NOMO-1 (cell line): ENCODE measurements around the gene PPFIBP1.
"Not testable (repeated sequence)": the region's sequence is repeated elsewhere in the genome, so short reads cannot be mapped to it uniquely, and the experiment has no call there.

Experiments
- DNase-seq, 2 experiments: peaks; one replicate each; lab custom pipeline; 2025; ENCODE audit not compliant: unreplicated experiment in 2 of 2; lab: John Stamatoyannopoulos, UW

The PPFIBP1 gene

GRCh38 chr12:27537855-27538675 lies 14.1 kb downstream of the PPFIBP1 start:
- no peak for DNase-seq

- no peak for DNase-seq
Measured at GRCh38 chr12:27539191-27539631, 15.2 kb downstream of the PPFIBP1 start.

DNA sequence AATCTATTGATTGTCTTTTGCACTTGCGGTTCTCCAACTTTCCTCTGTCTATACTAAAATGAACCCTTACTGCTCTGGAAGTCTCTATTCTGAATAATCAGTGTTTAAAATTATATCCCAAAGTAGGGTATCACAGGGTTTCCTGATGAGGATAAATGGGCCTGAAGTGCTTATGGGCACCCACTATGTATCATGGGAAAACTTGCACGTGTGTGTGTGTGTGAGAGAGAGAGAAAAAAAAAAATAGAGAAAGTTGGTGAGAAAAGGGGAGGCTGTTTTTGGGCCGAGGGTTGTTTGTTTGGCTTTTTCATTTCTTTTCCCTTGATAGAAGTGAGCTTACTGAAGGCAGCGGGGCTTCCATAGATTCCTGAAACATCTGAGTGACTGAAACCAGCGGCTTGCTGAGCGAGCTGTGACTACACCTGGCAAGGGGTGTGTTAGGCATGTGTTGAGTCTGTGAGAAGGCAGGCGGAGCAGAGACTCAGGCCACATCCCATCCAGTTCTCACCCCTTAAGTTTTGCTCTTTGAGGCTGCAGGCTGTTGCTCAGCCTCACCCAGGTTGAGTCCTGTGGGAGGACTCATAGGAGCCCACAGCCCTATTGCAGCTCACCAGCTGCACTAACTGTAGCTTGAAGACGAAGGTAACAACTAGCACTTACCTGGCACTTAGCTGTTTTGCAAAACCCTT lies 17.2 kb downstream of the PPFIBP1 start:
- no peak for DNase-seq

DNA sequence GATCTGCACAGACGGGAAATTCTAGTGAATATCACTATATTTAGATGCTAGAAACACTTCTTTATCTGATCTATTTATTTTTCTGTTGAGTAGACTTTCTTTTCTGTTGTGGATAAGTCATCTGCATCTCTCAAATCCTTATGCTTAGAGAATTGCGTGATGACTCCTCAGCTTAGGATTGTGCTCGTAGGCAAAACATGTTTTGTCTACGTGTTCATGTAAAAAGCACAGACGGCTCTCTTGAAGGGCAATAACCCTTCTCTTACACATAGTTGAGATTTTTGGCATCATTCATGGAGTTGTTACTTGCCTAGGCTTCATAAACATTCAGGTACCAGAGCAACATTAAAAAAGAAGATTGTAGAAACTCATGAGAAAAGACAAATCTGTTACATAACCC lies 18.6 kb downstream of the PPFIBP1 start:
- no peak for DNase-seq

DNA sequence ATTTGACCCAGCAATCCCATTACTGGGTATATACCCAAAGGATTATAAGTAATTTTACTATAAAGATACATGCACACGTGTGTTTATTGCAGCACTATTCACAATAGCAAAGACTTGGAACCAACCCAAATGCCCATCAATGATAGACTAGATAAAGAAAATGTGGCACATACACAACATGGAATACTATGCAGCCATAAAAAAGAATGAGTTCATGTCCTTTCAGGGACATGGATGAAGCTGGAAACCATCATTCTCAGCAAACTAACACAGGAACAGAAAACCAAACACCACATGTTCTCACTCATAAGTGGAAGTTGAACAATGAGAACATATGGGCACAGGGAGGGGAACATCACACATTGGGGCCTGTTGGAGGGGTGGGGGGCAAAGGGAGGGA lies 20.9 kb downstream of the PPFIBP1 start:
- DNase-seq, result not testable (repeated sequence)

- no peak for DNase-seq
Measured at GRCh38 chr12:27545665-27546064, 21.7 kb downstream of the PPFIBP1 start.

GRCh38 chr12:27547592-27547991 lies 23.6 kb downstream of the PPFIBP1 start:
- no peak for DNase-seq

GRCh38 chr12:27548301-27549199 lies 24.5 kb downstream of the PPFIBP1 start:
- peak in 1 of 2 experiments; percentile 23 for DNase-seq

DNA sequence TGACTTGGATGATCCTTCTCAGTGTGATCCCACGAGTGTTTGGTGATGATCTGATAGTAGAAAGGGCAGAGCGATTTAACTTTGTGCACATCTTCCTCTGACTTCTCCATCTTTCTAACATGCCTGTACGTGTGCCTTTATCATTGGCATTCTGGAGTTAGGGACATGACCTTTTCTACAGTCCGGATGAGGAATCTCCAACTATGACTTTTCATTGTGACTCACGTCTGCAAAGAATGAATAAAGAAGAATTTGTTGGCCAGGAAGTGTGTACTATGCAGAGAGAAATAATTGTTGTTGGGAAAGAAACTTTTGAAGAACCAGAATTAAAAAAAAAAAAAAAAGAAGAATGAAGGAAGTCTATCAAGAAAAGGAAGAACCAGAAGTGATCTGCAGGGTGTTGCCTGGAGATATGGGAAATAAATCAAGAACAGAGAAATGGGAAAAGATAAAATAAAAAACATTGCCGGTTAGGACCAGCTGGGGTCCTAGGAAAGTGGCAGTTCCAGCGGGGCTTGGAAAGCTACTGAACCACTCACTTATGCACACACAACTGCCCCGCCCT lies 25.3 kb downstream of the PPFIBP1 start:
- peak in 1 of 2 experiments; percentile 44 for DNase-seq

DNA sequence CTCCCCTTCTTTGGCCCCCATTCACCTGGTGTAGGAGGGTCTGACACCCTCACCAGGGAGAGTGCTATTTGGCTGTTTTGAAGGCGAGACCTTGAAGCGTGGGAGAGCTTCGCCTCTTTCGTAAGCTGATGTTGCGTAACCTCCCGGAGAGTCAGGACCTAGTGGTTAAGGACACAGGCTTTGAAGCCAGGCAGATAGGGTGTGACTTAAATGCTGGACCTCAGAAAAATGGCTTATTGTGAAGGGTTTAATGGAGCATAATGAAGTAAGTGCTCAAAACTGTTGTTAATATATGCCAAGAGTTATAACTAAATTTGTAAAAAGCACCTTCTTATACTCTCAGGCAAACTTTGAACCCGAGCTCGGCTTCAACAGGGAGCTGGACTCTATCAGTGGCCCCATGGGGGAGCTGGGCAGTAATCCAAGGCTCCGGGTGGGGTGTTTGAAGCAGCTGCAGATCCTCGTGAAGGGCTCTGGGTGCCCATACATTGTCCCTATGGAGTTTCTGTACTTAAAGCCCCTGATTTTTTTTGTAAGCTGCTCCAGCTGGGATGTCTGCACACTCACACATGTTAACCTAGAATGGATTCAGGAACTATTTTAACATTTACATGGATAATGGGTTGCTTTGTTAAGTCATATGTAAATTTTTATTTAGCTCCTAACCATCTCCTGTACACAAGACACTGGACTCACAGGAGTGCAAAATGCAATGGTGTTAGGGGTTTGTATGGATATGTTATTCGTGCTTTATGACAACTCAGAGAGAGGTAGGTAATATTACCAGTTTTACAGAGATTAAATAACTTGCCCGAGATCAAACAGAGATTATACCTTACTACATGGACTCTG lies 26.0 kb downstream of the PPFIBP1 start:
- DNase-seq, result peak; percentile 77 to 91

DNA sequence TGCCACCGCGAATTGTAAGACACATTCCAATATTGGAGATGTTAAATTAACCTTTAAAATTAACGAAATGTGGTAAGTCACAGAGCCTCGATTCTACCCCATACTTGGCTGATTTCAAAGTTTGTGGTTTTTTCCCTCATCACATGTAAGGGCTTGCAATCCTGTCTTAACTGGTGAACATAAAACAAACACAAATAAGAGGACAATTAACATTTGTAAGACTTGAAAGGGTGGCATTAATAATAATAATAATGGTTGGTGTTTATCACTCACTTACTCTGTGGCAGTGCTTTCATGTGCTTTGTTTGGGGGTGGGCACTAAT lies 26.6 kb downstream of the PPFIBP1 start:
- DNase-seq, result no peak

DNA sequence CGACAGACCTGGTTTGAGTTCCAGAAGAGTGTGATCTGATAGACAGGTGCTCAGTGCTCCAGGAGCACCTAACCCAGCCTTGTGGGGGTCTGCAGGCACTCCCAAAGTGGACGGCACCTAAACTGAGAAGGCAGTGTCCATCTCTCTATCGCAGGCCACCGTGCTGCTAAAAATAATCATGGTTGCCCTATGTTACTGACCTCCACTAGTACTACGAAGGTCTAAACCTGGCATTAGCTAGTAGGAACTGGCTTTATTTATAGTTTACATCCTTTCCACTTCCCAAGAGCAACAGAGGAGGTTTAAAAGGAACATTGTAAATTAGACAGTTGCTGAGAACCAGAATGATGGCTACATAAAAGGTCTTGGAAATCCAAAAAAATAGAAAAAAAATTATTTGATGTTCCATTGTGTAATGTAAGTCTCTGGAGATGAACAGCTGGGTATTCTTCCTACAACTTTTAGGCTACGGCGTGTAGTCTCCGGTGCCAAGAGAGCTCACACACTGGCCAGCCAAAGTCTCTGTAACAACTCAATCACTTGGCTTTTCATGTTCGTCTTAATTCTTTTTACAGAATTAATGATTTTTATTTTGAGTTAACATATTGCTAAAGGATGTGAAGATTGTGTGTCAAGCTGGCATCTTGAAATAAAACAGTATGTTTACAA lies 27.3 kb downstream of the PPFIBP1 start:
- DNase-seq, result no peak

GRCh38 chr12:27552235-27552634 lies 28.2 kb downstream of the PPFIBP1 start:
- DNase-seq, result no peak

- peak; percentile 18 to 58 for DNase-seq
Measured at GRCh38 chr12:27552886-27553560, 29.0 kb downstream of the PPFIBP1 start.

DNA sequence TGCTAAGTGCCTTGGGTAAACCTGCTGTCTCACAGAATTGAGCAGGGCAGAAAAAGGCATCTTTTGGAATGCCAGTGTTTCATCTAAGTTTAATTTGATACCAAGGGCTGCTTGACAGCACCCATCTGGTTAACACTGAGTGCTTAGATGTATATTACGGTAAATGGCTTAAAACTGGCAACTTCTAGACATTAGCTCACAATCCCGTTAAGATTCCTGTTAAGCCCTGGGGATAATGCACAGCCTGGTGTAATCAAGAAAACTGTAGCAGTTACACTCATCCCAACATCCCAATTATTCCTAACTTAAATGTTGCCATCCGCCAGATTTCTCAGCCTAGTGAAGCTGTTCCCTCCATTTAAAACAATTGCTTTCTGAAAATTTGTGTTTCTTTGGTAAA lies 29.9 kb downstream of the PPFIBP1 start:
- no peak for DNase-seq

DNA sequence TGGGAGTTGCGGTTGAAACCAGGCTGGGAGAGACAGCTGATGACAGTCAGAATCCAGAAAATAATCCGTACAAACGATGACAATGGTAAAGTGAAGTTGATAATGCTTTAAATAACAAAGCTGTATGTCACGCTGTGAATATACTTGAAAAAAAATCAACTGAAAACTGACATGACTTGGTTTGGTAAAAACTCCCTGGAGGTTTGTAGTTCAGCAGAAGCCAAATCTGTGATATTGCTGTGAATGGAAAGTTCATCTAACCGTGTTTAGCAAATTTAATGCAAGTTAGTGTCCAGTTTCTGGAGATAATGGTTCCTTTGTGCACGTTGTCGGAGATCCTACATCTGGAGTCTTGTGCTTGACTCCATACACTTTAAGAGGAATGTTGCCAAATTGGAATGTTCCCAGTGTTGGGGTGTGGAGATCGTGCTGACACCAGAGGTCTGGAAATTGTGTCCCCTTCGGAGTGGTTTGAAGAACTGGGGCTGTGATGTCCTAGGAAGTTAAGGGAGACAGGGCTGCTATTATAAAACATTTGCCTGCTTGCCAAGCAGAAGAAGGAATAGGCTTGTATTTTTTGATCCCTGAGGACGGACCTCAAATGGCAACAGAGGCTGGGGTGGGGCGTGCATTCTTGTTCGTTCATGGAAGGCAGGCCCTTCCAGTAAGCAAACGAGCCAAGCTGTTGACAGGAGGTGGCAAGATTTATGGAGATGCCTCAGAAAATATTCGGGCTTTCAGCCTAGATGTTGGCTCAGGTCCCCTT lies 30.6 kb downstream of the PPFIBP1 start:
- DNase-seq, result no peak

DNA sequence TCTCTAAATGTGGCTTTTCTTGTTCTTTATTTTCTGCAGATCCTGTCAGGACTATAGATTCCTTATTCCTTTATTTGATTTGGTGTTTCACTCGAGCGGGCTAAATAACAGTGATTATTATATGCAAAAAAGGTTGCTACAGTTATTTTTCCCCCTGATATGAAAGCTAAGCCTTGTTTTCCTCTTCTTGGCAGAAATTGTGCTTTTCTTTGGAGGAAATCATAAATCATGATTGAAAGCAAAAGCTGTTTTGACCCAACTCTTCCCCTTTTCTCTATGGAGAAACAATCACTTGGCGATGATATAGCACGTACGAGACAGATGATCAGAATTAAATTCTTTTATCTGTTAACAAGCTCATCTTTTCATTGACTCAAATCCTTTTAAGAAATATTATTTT lies 31.4 kb downstream of the PPFIBP1 start:
- DNase-seq, result peak; percentile 8 to 56
